ENCODE results near the gene ITGB7.

DNA sequence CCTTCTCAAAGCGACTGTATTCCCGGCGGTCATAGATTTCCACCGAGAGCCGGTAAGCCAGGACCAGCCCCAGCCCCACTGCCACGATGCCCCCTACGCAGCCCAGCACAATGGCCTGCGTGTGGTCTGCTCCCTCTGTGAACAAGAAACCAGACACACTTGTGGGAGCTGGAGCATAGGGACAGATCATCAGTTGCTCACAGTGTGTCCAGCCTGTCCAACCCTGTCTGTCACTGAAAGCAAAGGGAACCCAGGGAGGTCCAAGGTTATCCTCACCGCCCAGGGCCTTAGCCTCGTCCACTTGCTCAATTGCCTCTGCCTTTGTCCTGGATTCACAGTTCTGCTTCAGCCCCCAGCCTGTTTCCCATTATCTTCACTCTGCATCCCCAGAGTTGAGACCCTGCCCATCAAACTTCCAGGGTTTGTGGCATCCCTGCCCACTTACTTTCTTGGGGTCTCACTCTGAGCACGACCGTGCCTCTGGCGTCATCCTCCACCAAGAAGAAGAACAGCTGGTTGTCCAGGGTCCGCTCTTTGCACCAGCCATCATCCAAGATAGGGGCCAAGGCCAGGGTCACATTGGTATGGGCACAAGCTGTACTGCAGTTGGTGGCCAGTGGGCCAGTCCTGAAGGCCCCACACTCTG, 15.0 kb downstream of the ITGB7 start:
- TF ChIP-seq EZH2phosphoT487 (IDR thresholded peaks at IDR 0.05; ENCODE audit: low read length) (no peak), EZH2 (optimal IDR thresholded peaks at IDR 0.05; ENCODE audit: low read depth, low read length) (no peak)

All from MM.1S (cell line).